22Rv1 (cell line): Measurements from ENCODE around the gene FBXO42.

Source experiments
- ZFX ChIP-seq: fragments of 450-650 bp; IDR thresholded peaks from 2 replicates; pipeline ENCODE4 v1.6.1; 2017; ENCODE audit warnings: antibody characterized with exemption, borderline replicate concordance
- TF ChIP-seq, protein P1 (sequence below): fragments of 450-650 bp; IDR thresholded peaks from 2 replicates; pipeline ENCODE4 v1.5.1; 2017; ENCODE audit warnings: mild to moderate bottlenecking

DNA sequence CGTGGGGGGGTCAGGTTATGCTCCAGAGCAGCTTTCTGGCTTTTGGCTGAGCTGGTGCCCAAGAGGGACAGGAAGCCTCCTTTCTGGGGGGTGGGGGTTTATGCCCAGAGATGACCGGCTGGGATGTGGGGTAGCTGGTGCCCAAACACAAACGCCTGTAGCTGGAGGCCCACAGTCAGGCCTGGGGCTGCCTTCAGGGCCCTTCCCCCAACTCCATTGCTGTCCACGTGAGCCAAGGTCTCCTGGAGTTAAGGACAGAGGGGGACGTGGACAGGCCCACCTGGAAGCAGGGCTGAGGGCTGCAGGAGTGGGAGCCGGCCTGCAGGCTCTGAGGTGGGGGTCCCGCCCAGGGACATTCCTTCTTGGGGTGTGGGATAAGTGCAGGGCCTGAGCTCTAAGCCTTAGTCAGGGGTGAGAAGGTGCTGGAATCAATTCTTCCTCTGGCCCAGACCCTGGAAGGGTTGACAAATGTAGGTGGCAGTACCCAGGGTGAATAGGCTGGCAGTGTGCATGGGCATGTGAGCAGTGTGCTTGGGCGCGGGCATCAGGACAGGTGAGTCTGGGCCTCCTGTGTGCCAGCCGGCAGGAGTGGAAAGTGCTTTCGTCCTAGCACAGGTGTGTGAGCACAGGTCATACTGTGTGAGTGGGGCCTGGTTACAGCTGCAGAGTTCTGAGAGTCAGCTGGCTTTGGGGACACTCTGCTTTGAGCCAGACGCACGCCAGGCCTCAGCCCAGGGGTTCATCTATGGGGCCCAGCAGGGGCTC lies 122.1 kb downstream of the FBXO42 start:
- TF ChIP-seq, protein P1, sequence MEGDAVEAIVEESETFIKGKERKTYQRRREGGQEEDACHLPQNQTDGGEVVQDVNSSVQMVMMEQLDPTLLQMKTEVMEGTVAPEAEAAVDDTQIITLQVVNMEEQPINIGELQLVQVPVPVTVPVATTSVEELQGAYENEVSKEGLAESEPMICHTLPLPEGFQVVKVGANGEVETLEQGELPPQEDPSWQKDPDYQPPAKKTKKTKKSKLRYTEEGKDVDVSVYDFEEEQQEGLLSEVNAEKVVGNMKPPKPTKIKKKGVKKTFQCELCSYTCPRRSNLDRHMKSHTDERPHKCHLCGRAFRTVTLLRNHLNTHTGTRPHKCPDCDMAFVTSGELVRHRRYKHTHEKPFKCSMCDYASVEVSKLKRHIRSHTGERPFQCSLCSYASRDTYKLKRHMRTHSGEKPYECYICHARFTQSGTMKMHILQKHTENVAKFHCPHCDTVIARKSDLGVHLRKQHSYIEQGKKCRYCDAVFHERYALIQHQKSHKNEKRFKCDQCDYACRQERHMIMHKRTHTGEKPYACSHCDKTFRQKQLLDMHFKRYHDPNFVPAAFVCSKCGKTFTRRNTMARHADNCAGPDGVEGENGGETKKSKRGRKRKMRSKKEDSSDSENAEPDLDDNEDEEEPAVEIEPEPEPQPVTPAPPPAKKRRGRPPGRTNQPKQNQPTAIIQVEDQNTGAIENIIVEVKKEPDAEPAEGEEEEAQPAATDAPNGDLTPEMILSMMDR = no peak
- TF ChIP-seq ZFX = no peak
